Activated CD8-positive, alpha-beta memory T cell treated with anti-CD3 and anti-CD28 coated beads for 24 hours (primary cell): Measurements from ENCODE around the gene NWD2.
"Not testable (repeated sequence)": the region's sequence is repeated elsewhere in the genome, so short reads cannot be mapped to it uniquely, and the experiment has no call there.

Experiments used
- DNase-seq: peaks from one replicate; pipeline ENCODE4 v3.0.0-alpha.2; 2020

The NWD2 gene

GRCh38 chr4:37400241-37400881, 155.8 kb downstream of the NWD2 start:
- DNase-seq: no peak

GRCh38 chr4:37407938-37408826, 163.6 kb downstream of the NWD2 start:
- not testable (repeated sequence) for DNase-seq

- not testable (repeated sequence) for DNase-seq
These were observed 169.1 kb downstream of the NWD2 start for GRCh38 chr4:37413612-37414011.

GRCh38 chr4:37415845-37416369, 171.4 kb downstream of the NWD2 start:
- DNase-seq: no peak

- no peak for DNase-seq
These were observed 177.1 kb downstream of the NWD2 start for GRCh38 chr4:37421614-37422013.

- no peak for DNase-seq
These were observed 177.6 kb downstream of the NWD2 start for GRCh38 chr4:37422102-37422501.

GRCh38 chr4:37422638-37423037, 178.1 kb downstream of the NWD2 start:
- no peak for DNase-seq

GRCh38 chr4:37423310-37423709, 178.8 kb downstream of the NWD2 start:
- DNase-seq: no peak

GRCh38 chr4:37424753-37425152, 180.2 kb downstream of the NWD2 start:
- DNase-seq: no peak

- DNase-seq: no peak
These were observed 181.3 kb downstream of the NWD2 start for GRCh38 chr4:37425857-37426256.

GRCh38 chr4:37427193-37427592, 182.7 kb downstream of the NWD2 start:
- no peak for DNase-seq

- no peak for DNase-seq
These were observed 185.4 kb downstream of the NWD2 start for GRCh38 chr4:37429906-37430305.

- DNase-seq: no peak
These were observed 186.3 kb downstream of the NWD2 start for GRCh38 chr4:37430718-37431416.

GRCh38 chr4:37431417-37431743, 186.8 kb downstream of the NWD2 start:
- no peak for DNase-seq

- DNase-seq: no peak
These were observed 189.9 kb downstream of the NWD2 start for GRCh38 chr4:37434469-37434868.

GRCh38 chr4:37436546-37436945, 192.0 kb downstream of the NWD2 start:
- DNase-seq: no peak

GRCh38 chr4:37437163-37437562, 192.6 kb downstream of the NWD2 start:
- DNase-seq: no peak

- no peak for DNase-seq
These were observed 194.2 kb downstream of the NWD2 start for GRCh38 chr4:37438564-37439279.

- no peak for DNase-seq
These were observed 195.4 kb downstream of the NWD2 start for GRCh38 chr4:37439809-37440474.

GRCh38 chr4:37440501-37440900, 196.0 kb downstream of the NWD2 start:
- no peak for DNase-seq

GRCh38 chr4:37441231-37442061, 196.9 kb downstream of the NWD2 start:
- DNase-seq: no peak

- DNase-seq: no peak
These were observed 197.4 kb downstream of the NWD2 start for GRCh38 chr4:37442062-37442323.
